ENCODE data around the gene THAP4. TPM values are rescaled to one million over a fixed set of nuclear protein-coding genes. Genes with fewer than 3 reads are reported as not detected.
"Not testable (repeated sequence)": the region's sequence is repeated elsewhere in the genome, so short reads cannot be mapped to it uniquely, and the experiment has no call there.

THAP4 gene
- polyA plus RNA-seq, 1 donor (not counting 4 experiments of a cell fraction or from before 2014, with no cell fraction given): 30.3 TPM

DNA sequence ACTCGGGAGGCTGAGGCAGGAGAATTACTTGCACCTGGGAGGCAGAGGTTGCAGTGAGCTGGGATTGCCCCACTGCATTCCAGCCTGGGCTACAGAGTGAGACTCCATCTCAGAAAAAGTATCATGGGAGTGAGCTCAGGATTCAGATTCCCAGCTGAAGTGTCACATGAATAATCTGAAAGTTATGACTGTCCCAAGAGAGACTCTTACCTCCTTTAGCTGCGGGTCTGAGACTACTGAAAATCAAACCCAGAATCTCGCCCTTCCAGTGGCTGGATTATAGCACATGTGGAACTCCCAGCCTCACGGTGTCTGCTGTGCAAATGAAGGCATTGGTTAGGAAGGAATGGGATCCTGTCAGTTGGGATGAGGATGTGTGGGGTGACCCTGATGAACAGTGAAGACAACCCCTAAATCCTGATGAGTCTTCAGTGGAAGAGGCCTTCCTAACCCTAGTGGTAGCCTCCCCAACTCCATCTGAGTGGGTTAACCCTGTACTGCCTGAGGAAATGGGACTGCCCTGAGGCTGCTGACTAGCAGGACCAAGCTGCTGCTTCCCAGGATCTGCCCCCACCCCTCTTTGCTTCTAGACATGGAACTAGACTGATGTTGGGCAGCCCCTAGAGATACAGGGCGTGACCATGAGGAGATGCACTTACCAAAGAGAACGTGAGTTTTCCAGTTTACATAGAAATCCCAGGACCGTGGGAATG is 61.9 kb downstream of the THAP4 start:
- Histone ChIP-seq H3K4me2 (ENCODE audit: control insufficient read depth, extremely low read depth, insufficient read depth, low read depth, low read length) (no peak overlapping the region), H3K9me3 (ENCODE audit: control insufficient read depth, low read depth, low read length) (no peaks in the 10 kb centered on the region), H3K9ac (ENCODE audit: control insufficient read depth, extremely low read depth, insufficient read depth, low read length) (no peak overlapping the region), H3K4me1 (ENCODE audit: control insufficient read depth, extremely low read depth, insufficient read depth, low read length) (no peaks in the 10 kb centered on the region), H3K27ac (ENCODE audit: control insufficient read depth, insufficient read depth, low read length) (no peak overlapping the region), H4K20me1 (ENCODE audit: control insufficient read depth, extremely low read depth, insufficient read depth, low read length) (peaks cover 5% of the 10 kb centered on the region), H3K36me3 (ENCODE audit: control insufficient read depth in 2 of 2, extremely low read depth in 1 of 2, insufficient read depth in 2 of 2, low read length in 2 of 2) (peaks cover 6 to 10% of the 10 kb centered on the region in 2 experiments), H3K9me1 (ENCODE audit: control insufficient read depth, extremely low read depth, insufficient read depth, low read length) (no peaks in the 10 kb centered on the region), H3K27me3 (ENCODE audit: control insufficient read depth, extremely low read depth, insufficient read depth, low read length) (no peaks in the 10 kb centered on the region), H3K4me3 (ENCODE audit: control insufficient read depth in 2 of 3, extremely low read depth in 1 of 3, insufficient read depth in 2 of 3, low read depth in 1 of 3, low read length in 3 of 3) (no peak overlapping the region), H2AFZ (ENCODE audit: control insufficient read depth, low read length) (no peak overlapping the region), H3K79me2 (ENCODE audit: control insufficient read depth, insufficient read depth, low read length) (peaks cover under 1% of the 10 kb centered on the region)
- no peak for FAIRE-seq
- no peak for DNase-seq (ENCODE audit: low read depth, low spot score)
- no peak for TF ChIP-seq EZH2 (IDR thresholded peaks at IDR 0.05; ENCODE audit: low read length)
- TF ChIP-seq, protein P1, sequence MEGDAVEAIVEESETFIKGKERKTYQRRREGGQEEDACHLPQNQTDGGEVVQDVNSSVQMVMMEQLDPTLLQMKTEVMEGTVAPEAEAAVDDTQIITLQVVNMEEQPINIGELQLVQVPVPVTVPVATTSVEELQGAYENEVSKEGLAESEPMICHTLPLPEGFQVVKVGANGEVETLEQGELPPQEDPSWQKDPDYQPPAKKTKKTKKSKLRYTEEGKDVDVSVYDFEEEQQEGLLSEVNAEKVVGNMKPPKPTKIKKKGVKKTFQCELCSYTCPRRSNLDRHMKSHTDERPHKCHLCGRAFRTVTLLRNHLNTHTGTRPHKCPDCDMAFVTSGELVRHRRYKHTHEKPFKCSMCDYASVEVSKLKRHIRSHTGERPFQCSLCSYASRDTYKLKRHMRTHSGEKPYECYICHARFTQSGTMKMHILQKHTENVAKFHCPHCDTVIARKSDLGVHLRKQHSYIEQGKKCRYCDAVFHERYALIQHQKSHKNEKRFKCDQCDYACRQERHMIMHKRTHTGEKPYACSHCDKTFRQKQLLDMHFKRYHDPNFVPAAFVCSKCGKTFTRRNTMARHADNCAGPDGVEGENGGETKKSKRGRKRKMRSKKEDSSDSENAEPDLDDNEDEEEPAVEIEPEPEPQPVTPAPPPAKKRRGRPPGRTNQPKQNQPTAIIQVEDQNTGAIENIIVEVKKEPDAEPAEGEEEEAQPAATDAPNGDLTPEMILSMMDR (optimal IDR thresholded peaks at IDR 0.05 in 1 of 3, IDR thresholded peaks at IDR 0.05 in 1 of 3, conservative IDR thresholded peaks at IDR 0.05 in 1 of 3; ENCODE audit: extremely low read depth in 1 of 3, insufficient read depth in 2 of 3, low read length in 3 of 3): no peak
- dilution Hi-C loops (cut with MboI; ENCODE audit: extremely low pct_ligation_motif_present, low sequenced_read_pairs): loop anchor here (25.0 kb wide), 1 partner anchor 88 kb away; no protein-coding TSS in a partner anchor

DNA sequence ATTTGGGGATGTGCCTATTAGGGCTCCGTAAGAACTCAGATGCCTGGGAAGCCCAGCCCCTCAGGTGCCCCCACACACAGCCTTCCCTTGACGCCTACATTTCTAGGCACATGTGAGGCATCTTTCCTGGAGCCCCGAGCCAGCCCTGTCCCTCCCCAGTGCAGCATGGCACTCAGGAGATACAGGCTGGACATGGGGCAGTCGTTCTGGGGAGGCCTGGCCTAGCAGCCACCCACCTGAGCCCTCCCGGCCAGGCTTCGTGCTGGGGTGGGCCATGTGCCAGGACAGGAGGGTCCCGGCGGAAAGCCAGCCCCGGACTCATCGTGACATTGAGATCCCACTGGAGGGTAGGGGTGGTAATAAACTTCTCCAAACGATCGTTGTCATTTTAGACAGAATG is 63.2 kb downstream of the THAP4 start:
- Histone ChIP-seq H2AFZ (ENCODE audit: control insufficient read depth, low read length) (no peak overlapping the region), H3K4me2 (ENCODE audit: control insufficient read depth, extremely low read depth, insufficient read depth, low read depth, low read length) (no peak overlapping the region), H3K4me3 (ENCODE audit: control insufficient read depth in 2 of 3, extremely low read depth in 1 of 3, insufficient read depth in 2 of 3, low read depth in 1 of 3, low read length in 3 of 3) (no peak overlapping the region), H3K9me3 (ENCODE audit: control insufficient read depth, low read depth, low read length) (no peaks in the 10 kb centered on the region), H4K20me1 (ENCODE audit: control insufficient read depth, extremely low read depth, insufficient read depth, low read length) (peaks cover 5% of the 10 kb centered on the region), H3K9me1 (ENCODE audit: control insufficient read depth, extremely low read depth, insufficient read depth, low read length) (no peaks in the 10 kb centered on the region), H3K4me1 (ENCODE audit: control insufficient read depth, extremely low read depth, insufficient read depth, low read length) (no peaks in the 10 kb centered on the region), H3K79me2 (ENCODE audit: control insufficient read depth, insufficient read depth, low read length) (peaks cover 9% of the 10 kb centered on the region), H3K9ac (ENCODE audit: control insufficient read depth, extremely low read depth, insufficient read depth, low read length) (no peak overlapping the region), H3K36me3 (ENCODE audit: control insufficient read depth in 2 of 2, extremely low read depth in 1 of 2, insufficient read depth in 2 of 2, low read length in 2 of 2) (peaks cover 6 to 12% of the 10 kb centered on the region in 2 experiments), H3K27ac (ENCODE audit: control insufficient read depth, insufficient read depth, low read length) (no peak overlapping the region), H3K27me3 (ENCODE audit: control insufficient read depth, extremely low read depth, insufficient read depth, low read length) (no peaks in the 10 kb centered on the region)
- FAIRE-seq: no peak
- DNase-seq (ENCODE audit: low read depth, low spot score): no peak
- dilution Hi-C loops (cut with MboI; ENCODE audit: extremely low pct_ligation_motif_present, low sequenced_read_pairs): no loop called here
- TF ChIP-seq, protein P1 (optimal IDR thresholded peaks at IDR 0.05 in 1 of 3, IDR thresholded peaks at IDR 0.05 in 1 of 3, conservative IDR thresholded peaks at IDR 0.05 in 1 of 3; ENCODE audit: extremely low read depth in 1 of 3, insufficient read depth in 2 of 3, low read length in 3 of 3): no peak
- TF ChIP-seq EZH2 (IDR thresholded peaks at IDR 0.05; ENCODE audit: low read length): no peak

DNA sequence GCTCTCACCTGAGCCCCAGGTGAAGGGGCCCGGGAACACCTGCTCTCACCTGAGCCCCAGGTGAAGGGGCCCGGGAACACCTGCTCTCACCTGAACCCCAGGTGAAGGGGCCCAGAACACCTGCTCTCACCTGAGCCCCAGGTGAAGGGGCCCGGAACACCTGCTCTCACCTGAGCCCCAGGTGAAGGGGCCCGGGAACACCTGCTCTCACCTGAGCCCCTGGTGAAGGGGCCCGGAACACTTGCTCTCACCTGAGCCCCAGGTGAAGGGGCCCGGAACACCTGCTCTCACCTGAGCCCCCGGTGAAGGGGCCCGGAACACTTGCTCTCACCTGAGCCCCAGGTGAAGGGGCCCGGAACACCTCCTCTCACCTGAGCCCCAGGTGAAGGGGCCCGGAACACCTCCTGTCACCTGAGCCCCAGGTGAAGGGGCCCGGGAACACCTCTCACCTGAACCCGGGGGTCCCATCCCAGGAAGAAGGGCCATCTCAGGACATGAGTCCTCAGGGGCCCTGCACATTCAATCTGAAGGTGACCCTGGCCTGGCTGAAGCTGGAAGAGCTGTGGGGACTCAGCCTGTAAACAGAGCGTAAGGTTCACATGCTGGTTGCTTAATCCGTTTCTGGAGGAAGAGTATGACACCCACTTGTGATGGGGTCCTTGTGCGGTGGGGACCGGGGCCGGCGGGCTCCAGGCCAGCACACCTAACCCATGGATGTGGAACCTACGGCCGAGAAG is 63.9 kb downstream of the THAP4 start:
- peaks cover 6 to 12% of the 10 kb centered on the region in 2 experiments for H3K36me3 ChIP-seq (ENCODE audit: control insufficient read depth in 2 of 2, extremely low read depth in 1 of 2, insufficient read depth in 2 of 2, low read length in 2 of 2)
- dilution Hi-C loops (cut with MboI; ENCODE audit: extremely low pct_ligation_motif_present, low sequenced_read_pairs); H3K9ac ChIP-seq (ENCODE audit: control insufficient read depth, extremely low read depth, insufficient read depth, low read length); DNase-seq (ENCODE audit: low read depth, low spot score); H3K27me3 ChIP-seq (ENCODE audit: control insufficient read depth, extremely low read depth, insufficient read depth, low read length); H3K27ac ChIP-seq (ENCODE audit: control insufficient read depth, insufficient read depth, low read length); H3K4me1 ChIP-seq (ENCODE audit: control insufficient read depth, extremely low read depth, insufficient read depth, low read length); FAIRE-seq; H3K9me3 ChIP-seq (ENCODE audit: control insufficient read depth, low read depth, low read length); H3K4me3 ChIP-seq (ENCODE audit: control insufficient read depth in 2 of 3, extremely low read depth in 1 of 3, insufficient read depth in 2 of 3, low read depth in 1 of 3, low read length in 3 of 3); H4K20me1 ChIP-seq (ENCODE audit: control insufficient read depth, extremely low read depth, insufficient read depth, low read length); H3K9me1 ChIP-seq (ENCODE audit: control insufficient read depth, extremely low read depth, insufficient read depth, low read length); H3K4me2 ChIP-seq (ENCODE audit: control insufficient read depth, extremely low read depth, insufficient read depth, low read depth, low read length); H2AFZ ChIP-seq (ENCODE audit: control insufficient read depth, low read length): not testable (repeated sequence)
- H3K79me2 ChIP-seq (ENCODE audit: control insufficient read depth, insufficient read depth, low read length): peaks cover 10% of the 10 kb centered on the region

All from keratinocyte (primary cell).